Measurements from ENCODE around the gene SLC9A3.

The SLC9A3 gene

GRCh38 chr5:543755-544674 lies 19.8 kb upstream of the SLC9A3 start:
- Histone ChIP-seq H3K4me3 (ENCODE audit: low read length in 2 of 2) (no peak overlapping the region), H3K9me3 (ENCODE audit: control insufficient read depth in 2 of 2, low read length in 2 of 2) (no peaks in the 10 kb centered on the region), H3K27me3 (ENCODE audit: control insufficient read depth in 1 of 2, insufficient read depth in 2 of 2, low read length in 2 of 2) (peaks cover 16 to 36% of the 10 kb centered on the region in 2 donors), H3K9ac (ENCODE audit: low read length in 2 of 2) (no peak overlapping the region), H3K4me1 (ENCODE audit: control insufficient read depth, insufficient read depth, low read length) (no peaks in the 10 kb centered on the region), H3K36me3 (ENCODE audit: control insufficient read depth in 2 of 2, insufficient read depth in 2 of 2, low read length in 2 of 2) (no peaks in the 10 kb centered on the region), H3K27ac (ENCODE audit: low read length) (no peak overlapping the region)

- no peaks in the 10 kb centered on the region for H3K36me3 ChIP-seq (ENCODE audit: control insufficient read depth in 2 of 2, insufficient read depth in 2 of 2, low read length in 2 of 2)
- no peaks in the 10 kb centered on the region for H3K4me1 ChIP-seq (ENCODE audit: control insufficient read depth, insufficient read depth, low read length)
- no peak overlapping the region for H3K9ac ChIP-seq (ENCODE audit: low read length in 2 of 2)
- no peak overlapping the region for H3K4me3 ChIP-seq (ENCODE audit: low read length in 2 of 2)
- H3K27me3 ChIP-seq (ENCODE audit: control insufficient read depth in 1 of 2, insufficient read depth in 2 of 2, low read length in 2 of 2): peaks cover 16 to 36% of the 10 kb centered on the region in 2 donors
- no peaks in the 10 kb centered on the region for H3K9me3 ChIP-seq (ENCODE audit: control insufficient read depth in 2 of 2, low read length in 2 of 2)
- H3K27ac ChIP-seq (ENCODE audit: low read length): no peak overlapping the region
Observed at GRCh38 chr5:543351-543750, 19.1 kb upstream of the SLC9A3 start.

- Histone ChIP-seq H3K27me3 (ENCODE audit: control insufficient read depth in 1 of 2, insufficient read depth in 2 of 2, low read length in 2 of 2) (peaks cover 15 to 31% of the 10 kb centered on the region in 2 donors), H3K9ac (ENCODE audit: low read length in 2 of 2) (no peak overlapping the region), H3K9me3 (ENCODE audit: control insufficient read depth in 2 of 2, low read length in 2 of 2) (no peaks in the 10 kb centered on the region), H3K36me3 (ENCODE audit: control insufficient read depth in 2 of 2, insufficient read depth in 2 of 2, low read length in 2 of 2) (no peaks in the 10 kb centered on the region), H3K27ac (ENCODE audit: low read length) (no peak overlapping the region), H3K4me3 (ENCODE audit: low read length in 2 of 2) (no peak overlapping the region), H3K4me1 (ENCODE audit: control insufficient read depth, insufficient read depth, low read length) (no peaks in the 10 kb centered on the region)
Observed at GRCh38 chr5:542319-543311, 18.4 kb upstream of the SLC9A3 start.

- Histone ChIP-seq H3K27ac (ENCODE audit: low read length) (no peak overlapping the region), H3K27me3 (ENCODE audit: control insufficient read depth in 1 of 2, insufficient read depth in 2 of 2, low read length in 2 of 2) (peaks cover 10 to 30% of the 10 kb centered on the region in 2 donors), H3K9me3 (ENCODE audit: control insufficient read depth in 2 of 2, low read length in 2 of 2) (no peaks in the 10 kb centered on the region), H3K4me1 (ENCODE audit: control insufficient read depth, insufficient read depth, low read length) (no peaks in the 10 kb centered on the region), H3K9ac (ENCODE audit: low read length in 2 of 2) (no peak overlapping the region), H3K4me3 (ENCODE audit: low read length in 2 of 2) (no peak overlapping the region), H3K36me3 (ENCODE audit: control insufficient read depth in 2 of 2, insufficient read depth in 2 of 2, low read length in 2 of 2) (no peaks in the 10 kb centered on the region)
Observed at GRCh38 chr5:541539-542318, 17.5 kb upstream of the SLC9A3 start.

- H3K4me1 ChIP-seq (ENCODE audit: control insufficient read depth, insufficient read depth, low read length): no peaks in the 10 kb centered on the region
- H3K27ac ChIP-seq (ENCODE audit: low read length): no peak overlapping the region
- H3K9me3 ChIP-seq (ENCODE audit: control insufficient read depth in 2 of 2, low read length in 2 of 2): no peaks in the 10 kb centered on the region
- H3K36me3 ChIP-seq (ENCODE audit: control insufficient read depth in 2 of 2, insufficient read depth in 2 of 2, low read length in 2 of 2): no peaks in the 10 kb centered on the region
- peaks cover 10 to 27% of the 10 kb centered on the region in 2 donors for H3K27me3 ChIP-seq (ENCODE audit: control insufficient read depth in 1 of 2, insufficient read depth in 2 of 2, low read length in 2 of 2)
- H3K4me3 ChIP-seq (ENCODE audit: low read length in 2 of 2): no peak overlapping the region
- no peak overlapping the region for H3K9ac ChIP-seq (ENCODE audit: low read length in 2 of 2)
Observed at GRCh38 chr5:540906-541538, 16.8 kb upstream of the SLC9A3 start.

GRCh38 chr5:540071-540905 lies 16.0 kb upstream of the SLC9A3 start:
- Histone ChIP-seq H3K27me3 (ENCODE audit: control insufficient read depth in 1 of 2, insufficient read depth in 2 of 2, low read length in 2 of 2) (peaks cover 10 to 24% of the 10 kb centered on the region in 2 donors), H3K9me3 (ENCODE audit: control insufficient read depth in 2 of 2, low read length in 2 of 2) (no peaks in the 10 kb centered on the region), H3K9ac (ENCODE audit: low read length in 2 of 2) (no peak overlapping the region), H3K27ac (ENCODE audit: low read length) (no peak overlapping the region), H3K4me3 (ENCODE audit: low read length in 2 of 2) (no peak overlapping the region), H3K36me3 (ENCODE audit: control insufficient read depth in 2 of 2, insufficient read depth in 2 of 2, low read length in 2 of 2) (no peaks in the 10 kb centered on the region), H3K4me1 (ENCODE audit: control insufficient read depth, insufficient read depth, low read length) (no peaks in the 10 kb centered on the region)

GRCh38 chr5:539469-540070 lies 15.3 kb upstream of the SLC9A3 start:
- H3K9me3 ChIP-seq (ENCODE audit: control insufficient read depth in 2 of 2, low read length in 2 of 2): no peaks in the 10 kb centered on the region
- H3K4me1 ChIP-seq (ENCODE audit: control insufficient read depth, insufficient read depth, low read length): no peaks in the 10 kb centered on the region
- H3K9ac ChIP-seq (ENCODE audit: low read length in 2 of 2): no peak overlapping the region
- H3K27me3 ChIP-seq (ENCODE audit: control insufficient read depth in 1 of 2, insufficient read depth in 2 of 2, low read length in 2 of 2): peaks cover 16 to 23% of the 10 kb centered on the region in 2 donors
- no peak overlapping the region for H3K27ac ChIP-seq (ENCODE audit: low read length)
- H3K4me3 ChIP-seq (ENCODE audit: low read length in 2 of 2): no peak overlapping the region
- no peaks in the 10 kb centered on the region for H3K36me3 ChIP-seq (ENCODE audit: control insufficient read depth in 2 of 2, insufficient read depth in 2 of 2, low read length in 2 of 2)

- no peaks in the 10 kb centered on the region for H3K4me1 ChIP-seq (ENCODE audit: control insufficient read depth, insufficient read depth, low read length)
- no peaks in the 10 kb centered on the region for H3K9me3 ChIP-seq (ENCODE audit: control insufficient read depth in 2 of 2, low read length in 2 of 2)
- H3K9ac ChIP-seq (ENCODE audit: low read length in 2 of 2): no peak overlapping the region
- H3K36me3 ChIP-seq (ENCODE audit: control insufficient read depth in 2 of 2, insufficient read depth in 2 of 2, low read length in 2 of 2): no peaks in the 10 kb centered on the region
- no peak overlapping the region for H3K4me3 ChIP-seq (ENCODE audit: low read length in 2 of 2)
- peaks cover 16 to 24% of the 10 kb centered on the region in 2 donors for H3K27me3 ChIP-seq (ENCODE audit: control insufficient read depth in 1 of 2, insufficient read depth in 2 of 2, low read length in 2 of 2)
- H3K27ac ChIP-seq (ENCODE audit: low read length): no peak overlapping the region
Observed at GRCh38 chr5:538801-539468, 14.7 kb upstream of the SLC9A3 start.
